DLD1 (cell line): ENCODE results near the gene CELSR2.

Source experiments
- in situ Hi-C: cut with HindIII; loops from 2 replicates; pipeline ENCODE4 v1.10.0; 2017; ENCODE audit warnings: low sequenced_read_pairs

The CELSR2 gene

DNA sequence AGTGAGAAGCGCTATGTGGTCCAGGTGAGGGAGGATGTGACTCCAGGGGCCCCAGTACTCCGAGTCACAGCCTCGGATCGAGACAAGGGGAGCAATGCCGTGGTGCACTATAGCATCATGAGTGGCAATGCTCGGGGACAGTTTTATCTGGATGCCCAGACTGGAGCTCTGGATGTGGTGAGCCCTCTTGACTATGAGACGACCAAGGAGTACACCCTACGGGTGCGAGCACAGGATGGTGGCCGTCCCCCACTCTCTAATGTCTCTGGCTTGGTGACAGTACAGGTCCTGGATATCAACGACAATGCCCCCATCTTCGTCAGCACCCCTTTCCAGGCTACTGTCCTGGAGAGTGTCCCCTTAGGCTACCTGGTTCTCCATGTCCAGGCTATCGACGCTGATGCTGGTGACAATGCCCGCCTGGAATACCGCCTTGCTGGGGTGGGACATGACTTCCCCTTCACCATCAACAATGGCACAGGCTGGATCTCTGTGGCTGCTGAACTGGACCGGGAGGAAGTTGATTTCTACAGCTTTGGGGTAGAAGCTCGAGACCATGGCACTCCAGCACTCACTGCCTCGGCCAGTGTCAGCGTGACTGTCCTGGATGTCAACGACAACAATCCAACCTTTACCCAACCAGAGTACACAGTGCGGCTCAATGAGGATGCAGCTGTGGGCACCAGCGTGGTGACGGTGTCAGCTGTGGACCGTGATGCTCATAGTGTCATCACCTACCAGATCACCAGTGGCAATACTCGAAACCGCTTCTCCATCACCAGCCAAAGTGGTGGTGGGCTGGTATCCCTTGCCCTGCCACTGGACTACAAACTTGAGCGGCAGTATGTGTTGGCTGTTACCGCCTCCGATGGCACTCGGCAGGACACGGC lies 2.2 kb downstream of the CELSR2 start:
- in situ Hi-C loops = no loop called here

GRCh38 chr1:109252167-109252892 lies 3.0 kb downstream of the CELSR2 start:
- in situ Hi-C loops = no loop called here

GRCh38 chr1:109252893-109253802 lies 3.8 kb downstream of the CELSR2 start:
- in situ Hi-C loops = no loop called here

- in situ Hi-C loops = no loop called here
Observed at GRCh38 chr1:109253803-109254620, 4.7 kb downstream of the CELSR2 start.

DNA sequence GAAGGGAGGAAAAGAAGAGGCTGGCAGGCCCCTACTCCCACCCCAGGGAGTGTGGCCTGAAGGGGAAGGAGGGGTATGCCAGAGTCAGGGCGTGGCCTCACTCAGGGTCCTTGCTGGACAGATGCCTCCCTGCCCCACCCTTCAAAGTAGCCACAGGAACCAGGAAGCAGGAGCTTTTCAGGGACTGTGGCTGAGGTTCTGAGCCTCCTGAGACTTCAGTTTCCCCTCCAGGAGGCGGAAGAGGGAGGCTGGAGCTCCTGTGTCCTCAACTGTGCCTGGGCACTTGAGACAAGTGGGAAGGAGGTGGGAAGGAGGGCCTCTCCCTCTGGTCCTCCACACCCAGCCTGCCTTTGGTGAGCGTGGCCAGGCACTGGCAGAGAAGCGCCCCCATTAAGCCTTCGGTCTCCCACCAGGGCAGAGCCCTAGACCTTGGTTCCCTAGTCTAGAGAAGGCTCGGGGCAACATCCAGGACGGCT lies 5.3 kb downstream of the CELSR2 start:
- in situ Hi-C loops = no loop called here

- in situ Hi-C loops = no loop called here
Observed at GRCh38 chr1:109255097-109255651, 5.8 kb downstream of the CELSR2 start.

GRCh38 chr1:109255678-109256077 lies 6.3 kb downstream of the CELSR2 start:
- in situ Hi-C loops = no loop called here

DNA sequence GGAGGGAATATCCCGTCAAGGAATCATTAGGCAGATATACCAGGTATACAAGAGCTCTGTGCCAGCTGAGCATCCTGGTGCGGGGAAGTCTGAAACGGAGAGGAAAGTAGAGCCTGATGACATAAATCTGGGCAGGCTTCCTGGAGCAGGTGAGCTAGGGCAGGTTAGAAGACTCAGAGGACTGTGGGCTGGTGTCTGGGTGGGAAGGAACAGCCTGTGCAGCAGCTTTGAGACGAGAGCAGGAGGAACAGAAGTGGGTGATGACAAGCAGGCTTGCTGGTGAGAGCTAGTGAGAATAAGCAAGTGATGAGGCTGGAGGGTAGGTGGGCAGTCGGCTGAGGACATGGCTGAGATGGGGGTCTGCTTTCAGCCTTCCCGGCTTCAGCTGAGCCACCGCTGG lies 6.7 kb downstream of the CELSR2 start:
- in situ Hi-C loops = no loop called here

DNA sequence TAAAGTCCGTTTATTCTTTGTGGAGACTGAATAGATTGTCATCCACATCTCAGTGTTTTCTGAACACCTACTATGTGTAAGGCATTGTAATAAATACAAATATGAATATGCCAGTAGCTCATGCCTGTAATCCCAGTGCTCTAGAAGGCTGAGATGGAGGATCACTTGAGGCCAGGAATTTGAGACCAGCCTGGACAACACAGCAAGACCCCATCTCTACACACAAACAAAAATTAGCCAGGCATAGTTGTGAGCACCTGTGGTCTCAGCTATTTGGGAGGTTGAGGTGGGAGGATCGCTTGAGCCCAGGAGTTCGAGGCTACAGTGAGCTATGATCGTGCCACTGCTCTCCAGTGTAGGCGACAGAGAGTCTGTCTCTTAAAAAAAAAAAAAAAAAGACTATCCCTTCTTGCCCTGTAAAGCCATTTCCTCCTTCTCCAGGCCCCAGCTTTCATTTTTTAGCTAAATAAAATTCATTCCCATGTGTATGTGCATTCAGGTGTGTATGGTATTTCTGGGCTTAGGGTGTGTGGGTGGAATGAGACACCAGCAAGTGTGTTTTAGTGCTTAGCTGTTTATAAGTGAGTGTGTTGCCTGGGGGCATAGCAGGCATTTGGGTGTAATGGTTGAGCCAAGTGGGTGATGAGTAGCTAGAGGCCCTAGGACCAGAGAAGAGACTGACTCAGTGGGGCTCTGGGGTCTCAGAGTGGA lies 7.8 kb downstream of the CELSR2 start:
- in situ Hi-C loops = no loop called here

DNA sequence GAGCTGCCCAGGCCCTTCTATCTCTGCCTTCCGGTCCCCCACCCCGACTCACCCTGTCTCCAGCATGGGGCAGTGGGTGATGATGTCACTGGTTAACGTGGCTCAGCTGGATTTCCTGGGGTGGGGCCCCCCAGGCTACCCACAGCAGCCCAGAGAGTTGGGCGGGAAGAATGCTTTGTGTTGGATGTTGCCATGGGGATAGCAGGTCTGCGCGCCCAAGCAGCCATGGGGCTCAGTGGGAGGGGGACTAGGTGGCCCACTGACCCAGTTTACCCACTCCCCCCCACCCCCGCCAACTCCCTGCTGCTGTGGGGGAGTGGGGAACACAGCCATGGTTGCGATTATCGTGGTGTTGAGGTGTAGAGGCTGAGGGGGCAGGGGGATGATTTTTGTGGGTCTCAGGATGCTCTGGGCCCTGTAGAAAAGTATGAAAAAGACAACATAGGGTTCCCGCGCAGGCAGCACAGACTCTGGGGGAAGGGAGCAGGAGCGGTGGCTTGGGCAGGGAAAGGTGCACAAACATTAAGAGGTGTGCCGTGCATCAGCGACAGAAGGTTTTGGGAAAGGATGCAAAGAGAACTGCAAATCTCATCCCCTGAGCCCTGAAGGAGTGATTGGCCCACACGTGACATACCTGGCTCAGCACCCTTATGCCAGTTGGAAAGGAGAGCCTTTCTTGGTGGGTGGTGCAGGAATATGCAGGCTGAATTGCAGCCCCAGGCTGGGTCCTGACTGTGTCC lies 8.5 kb downstream of the CELSR2 start:
- in situ Hi-C loops = no loop called here

- in situ Hi-C loops = no loop called here
Observed at GRCh38 chr1:109258481-109259466, 9.4 kb downstream of the CELSR2 start.

GRCh38 chr1:109259674-109260557 lies 10.6 kb downstream of the CELSR2 start:
- in situ Hi-C loops = no loop called here

DNA sequence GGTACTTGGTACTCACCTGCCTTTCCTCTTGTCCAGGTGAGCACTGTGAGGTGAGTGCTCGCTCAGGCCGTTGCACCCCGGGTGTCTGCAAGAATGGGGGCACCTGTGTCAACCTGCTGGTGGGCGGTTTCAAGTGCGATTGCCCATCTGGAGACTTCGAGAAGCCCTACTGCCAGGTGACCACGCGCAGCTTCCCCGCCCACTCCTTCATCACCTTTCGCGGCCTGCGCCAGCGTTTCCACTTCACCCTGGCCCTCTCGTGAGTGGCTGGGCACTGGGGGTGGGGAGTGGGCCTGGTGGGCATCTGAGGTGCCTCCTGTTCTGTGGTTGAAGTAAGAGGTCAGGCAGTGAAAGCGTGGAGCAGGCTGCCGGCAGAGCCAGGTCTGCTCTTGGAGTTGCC lies 11.7 kb downstream of the CELSR2 start:
- in situ Hi-C loops = no loop called here

DNA sequence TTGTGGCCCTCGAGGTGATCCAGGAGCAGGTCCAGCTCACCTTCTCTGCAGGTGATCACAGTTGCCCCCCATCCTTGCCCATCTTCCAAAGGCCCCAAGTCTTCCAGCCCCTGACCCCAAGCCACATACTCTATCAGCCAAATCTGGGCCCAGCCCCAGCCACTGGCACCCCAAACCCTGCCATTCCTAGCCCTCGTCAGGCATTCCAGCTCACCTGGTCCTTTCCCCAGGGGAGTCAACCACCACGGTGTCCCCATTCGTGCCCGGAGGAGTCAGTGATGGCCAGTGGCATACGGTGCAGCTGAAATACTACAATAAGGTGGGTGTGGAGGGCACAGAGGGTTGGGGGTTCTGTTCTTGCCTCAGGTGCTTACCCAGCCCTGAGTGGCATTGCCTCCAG lies 12.2 kb downstream of the CELSR2 start:
- in situ Hi-C loops = no loop called here

DNA sequence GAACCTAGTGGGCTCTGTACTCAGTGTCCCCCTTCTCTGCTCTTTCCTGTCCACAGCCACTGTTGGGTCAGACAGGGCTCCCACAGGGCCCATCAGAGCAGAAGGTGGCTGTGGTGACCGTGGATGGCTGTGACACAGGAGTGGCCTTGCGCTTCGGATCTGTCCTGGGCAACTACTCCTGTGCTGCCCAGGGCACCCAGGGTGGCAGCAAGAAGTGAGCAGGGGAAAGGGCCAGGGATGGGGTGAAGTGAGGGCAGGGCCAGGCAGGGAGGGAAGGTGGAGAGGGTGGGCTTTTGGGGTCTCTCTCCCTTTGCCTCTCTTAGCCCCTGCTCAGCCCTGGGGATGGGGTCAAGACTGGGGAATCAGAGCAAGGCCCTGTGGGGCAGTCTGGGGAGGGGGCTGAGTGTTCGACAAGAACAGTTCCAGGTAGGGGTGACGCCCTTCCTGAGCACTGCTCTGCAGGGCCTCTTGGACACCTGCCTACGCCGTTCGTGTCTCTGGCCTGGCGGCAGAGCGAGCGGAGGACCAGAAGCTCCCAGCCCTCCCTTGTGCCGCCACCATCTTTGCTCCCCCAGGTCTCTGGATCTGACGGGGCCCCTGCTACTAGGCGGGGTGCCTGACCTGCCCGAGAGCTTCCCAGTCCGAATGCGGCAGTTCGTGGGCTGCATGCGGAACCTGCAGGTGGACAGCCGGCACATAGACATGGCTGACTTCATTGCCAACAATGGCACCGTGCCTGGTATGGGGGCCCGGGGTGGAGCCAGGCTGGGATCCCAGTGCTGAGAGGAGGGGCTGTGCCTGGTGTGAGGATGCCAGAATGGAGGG lies 13.1 kb downstream of the CELSR2 start:
- in situ Hi-C loops = no loop called here

GRCh38 chr1:109263234-109263596 lies 13.9 kb downstream of the CELSR2 start:
- in situ Hi-C loops = no loop called here
